Natural killer cell (primary cell): ENCODE measurements around the gene MLLT6. TPM values are rescaled to one million over a fixed set of nuclear protein-coding genes. Genes with fewer than 3 reads are reported as not detected.

ENCODE experiments used
- ATAC-seq, 3 donors: fragments of 150-1000 bp in 2 of 3; fragments of 200-7000 bp in 1 of 3; cut with Tn5 transposase; 1 replicate in 1 of 3; 2 replicates in 2 of 3; pipeline ENCODE4 v1.10.0; 2021; ENCODE audit warnings: mild to moderate bottlenecking in 2 of 3, moderate library complexity in 2 of 3
- DNase-seq, 2 donors: peaks; one replicate each; pipeline versions ENCODE4 v3.0.0 to v3.0.0-alpha.2; 2013 to 2021; ENCODE audit warnings: mixed read lengths in 1 of 2
- H3K27ac ChIP-seq: one replicate; pipeline ENCODE4 v1.5.1; 2013; ENCODE audit warnings: mild to moderate bottlenecking, low read length
- H3K27me3 ChIP-seq: one replicate; pipeline ENCODE4 v1.6.1; 2013; ENCODE audit warnings: low read length; ENCODE audit not compliant: control insufficient read depth, insufficient read depth
- H3K36me3 ChIP-seq: one replicate; pipeline ENCODE4 v1.6.1; 2013; ENCODE audit warnings: low read length; ENCODE audit not compliant: control insufficient read depth, insufficient read depth
- H3K4me1 ChIP-seq: one replicate; pipeline ENCODE4 v1.6.1; 2013; ENCODE audit warnings: low read length; ENCODE audit not compliant: control insufficient read depth, insufficient read depth
- H3K4me3 ChIP-seq: one replicate; pipeline ENCODE4 v1.5.1; 2013; ENCODE audit warnings: low read length
- H3K9me3 ChIP-seq: one replicate; pipeline ENCODE4 v1.6.1; 2013; ENCODE audit warnings: low read length; ENCODE audit not compliant: control insufficient read depth, insufficient read depth
- H3K27ac Mint-ChIP-seq, 2 donors: one replicate each; pipeline ENCODE4 v1.8.0; 2022; ENCODE audit warnings: mild to moderate bottlenecking in 2 of 2, mixed read lengths in 2 of 2, moderate library complexity in 1 of 2
- H3K27me3 Mint-ChIP-seq, 2 donors: one replicate each; pipeline ENCODE4 v1.8.0; 2022; ENCODE audit warnings: low read depth in 2 of 2, mixed read lengths in 2 of 2
- H3K36me3 Mint-ChIP-seq: one replicate; pipeline ENCODE4 v1.8.0; 2022; ENCODE audit warnings: mixed read lengths
- H3K4me1 Mint-ChIP-seq, 2 donors: one replicate each; pipeline ENCODE4 v1.8.0; 2022; ENCODE audit warnings: mixed read lengths in 2 of 2
- H3K4me3 Mint-ChIP-seq: one replicate; pipeline ENCODE4 v1.8.0; 2022; ENCODE audit warnings: mild to moderate bottlenecking, moderate library complexity, mixed read lengths
- H3K9me3 Mint-ChIP-seq, 2 donors: one replicate each; pipeline ENCODE4 v1.8.0; 2022; ENCODE audit warnings: mixed read lengths in 2 of 2
- WGBS: methylation state at CpG from one replicate; pipeline ENCODE4 v1.1.7; 2013; ENCODE audit warnings: missing lambda C conversion rate; ENCODE audit not compliant: insufficient coverage; 5-methylcytosine and 5-hydroxymethylcytosine counted together
- intact Hi-C: fragments of 100-400 bp; cut with micrococcal nuclease; formaldehyde crosslinking; loops from one replicate; pipeline ENCODE4 v1.14.2; 2022
- total RNA-seq, 4 donors: library from RNA; stranded (reverse); fragments of 120-200 nt in 1 of 4; gene quantifications; one replicate each; pipeline versions ENCODE4 v1.2.3 to v1.2.4, GENCODE V29; 2013 to 2022
- TF ChIP-seq, protein P1 (sequence below): fragments of 200-600 bp; IDR thresholded peaks from one replicate; pipeline ENCODE4 v1.8.0; 2022; ENCODE audit warnings: antibody characterized with exemption

MLLT6 gene
- total RNA-seq, 3 donors from 2014 or later (not counting 1 experiment from before 2014, with no cell fraction given): 478 to 578 (median 485) TPM

DNA sequence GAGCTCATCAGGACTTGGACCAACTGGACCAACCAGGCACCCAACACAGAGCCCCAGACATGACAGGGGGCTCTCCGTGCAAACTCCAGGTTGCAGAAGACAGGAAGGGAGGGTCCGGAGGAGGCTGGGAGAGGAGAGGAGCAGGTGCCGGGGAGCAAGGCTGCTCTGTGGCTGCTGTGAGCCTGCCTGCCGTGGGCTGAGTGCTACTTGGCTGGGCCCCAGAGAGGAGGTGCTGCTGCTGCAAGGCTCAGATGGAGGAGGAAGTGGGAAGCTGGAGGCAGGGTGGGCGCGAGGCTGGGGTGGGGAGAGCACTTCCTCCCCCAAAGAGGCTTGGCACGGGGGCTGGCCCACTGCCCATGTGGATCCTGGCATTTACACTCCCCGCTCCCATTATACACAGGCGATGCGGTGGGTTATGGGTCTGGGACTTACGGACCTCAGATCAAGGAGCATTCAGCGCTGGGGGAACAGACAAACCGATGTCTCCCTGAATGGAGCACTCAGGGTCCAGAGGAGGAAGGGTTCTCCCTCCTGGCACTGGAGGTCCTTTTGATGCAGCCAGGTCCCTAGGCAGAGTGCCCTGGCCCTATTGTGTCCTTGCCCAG lies 46.2 kb upstream of the MLLT6 start:
- DNase-seq (no peak), ATAC-seq (no peak)
- Mint-ChIP-seq H3K9me3 (no peaks in the 10 kb centered on the region), H3K4me3 (no peak overlapping the region), H3K4me1 (peaks cover 0 to 13% of the 10 kb centered on the region in 2 donors), H3K27ac (peak overlapping the region in 1 of 2 donors; percentile 54), H3K36me3 (no peaks in the 10 kb centered on the region), H3K27me3 (peaks cover 26 to 30% of the 10 kb centered on the region in 2 donors)
- Histone ChIP-seq H3K27me3 (peaks cover 3% of the 10 kb centered on the region), H3K36me3 (no peaks in the 10 kb centered on the region), H3K4me1 (no peaks in the 10 kb centered on the region), H3K4me3 (no peak overlapping the region), H3K27ac (no peak overlapping the region), H3K9me3 (no peaks in the 10 kb centered on the region)
- intact Hi-C loops: no loop called here
- 17% methylated on average over 13 of the region's 13 CpGs for WGBS
- TF ChIP-seq, protein P1, sequence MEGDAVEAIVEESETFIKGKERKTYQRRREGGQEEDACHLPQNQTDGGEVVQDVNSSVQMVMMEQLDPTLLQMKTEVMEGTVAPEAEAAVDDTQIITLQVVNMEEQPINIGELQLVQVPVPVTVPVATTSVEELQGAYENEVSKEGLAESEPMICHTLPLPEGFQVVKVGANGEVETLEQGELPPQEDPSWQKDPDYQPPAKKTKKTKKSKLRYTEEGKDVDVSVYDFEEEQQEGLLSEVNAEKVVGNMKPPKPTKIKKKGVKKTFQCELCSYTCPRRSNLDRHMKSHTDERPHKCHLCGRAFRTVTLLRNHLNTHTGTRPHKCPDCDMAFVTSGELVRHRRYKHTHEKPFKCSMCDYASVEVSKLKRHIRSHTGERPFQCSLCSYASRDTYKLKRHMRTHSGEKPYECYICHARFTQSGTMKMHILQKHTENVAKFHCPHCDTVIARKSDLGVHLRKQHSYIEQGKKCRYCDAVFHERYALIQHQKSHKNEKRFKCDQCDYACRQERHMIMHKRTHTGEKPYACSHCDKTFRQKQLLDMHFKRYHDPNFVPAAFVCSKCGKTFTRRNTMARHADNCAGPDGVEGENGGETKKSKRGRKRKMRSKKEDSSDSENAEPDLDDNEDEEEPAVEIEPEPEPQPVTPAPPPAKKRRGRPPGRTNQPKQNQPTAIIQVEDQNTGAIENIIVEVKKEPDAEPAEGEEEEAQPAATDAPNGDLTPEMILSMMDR: no peak

DNA sequence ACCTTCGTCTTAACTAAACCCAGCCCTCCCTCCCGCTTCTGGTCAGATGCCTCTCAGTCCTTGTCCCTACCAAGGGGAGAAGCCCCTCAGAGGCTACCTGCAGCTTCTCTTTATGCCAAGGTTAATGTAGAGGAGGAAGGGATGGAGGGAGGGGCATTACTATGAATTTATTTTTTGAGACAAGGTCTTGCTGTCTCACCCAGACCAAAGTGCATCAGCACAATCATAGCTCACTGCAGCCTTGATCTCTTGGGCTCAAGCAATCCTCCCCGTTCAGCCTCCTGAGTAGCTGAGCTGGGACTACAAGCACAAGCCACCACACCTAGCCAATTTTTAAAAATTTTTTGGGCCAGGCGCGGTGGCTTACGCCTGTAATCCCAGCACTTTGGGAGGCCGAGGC lies 45.7 kb upstream of the MLLT6 start:
- DNase-seq (no peak), ATAC-seq (no peak)
- TF ChIP-seq, protein P1: no peak
- 83% methylated on average over 3 of the region's 7 CpGs for WGBS
- Histone ChIP-seq H3K9me3 (no peaks in the 10 kb centered on the region), H3K4me3 (no peak overlapping the region), H3K27ac (no peak overlapping the region), H3K36me3 (no peaks in the 10 kb centered on the region), H3K27me3 (no peaks in the 10 kb centered on the region), H3K4me1 (no peaks in the 10 kb centered on the region)
- H3K27me3 Mint-ChIP-seq: peaks cover 26 to 34% of the 10 kb centered on the region in 2 donors
- H3K9me3 Mint-ChIP-seq: no peaks in the 10 kb centered on the region
- H3K27ac Mint-ChIP-seq: no peak overlapping the region
- intact Hi-C loops: no loop called here
- no peak overlapping the region for H3K4me3 Mint-ChIP-seq
- no peaks in the 10 kb centered on the region for H3K36me3 Mint-ChIP-seq
- H3K4me1 Mint-ChIP-seq: peaks cover 0 to 13% of the 10 kb centered on the region in 2 donors

DNA sequence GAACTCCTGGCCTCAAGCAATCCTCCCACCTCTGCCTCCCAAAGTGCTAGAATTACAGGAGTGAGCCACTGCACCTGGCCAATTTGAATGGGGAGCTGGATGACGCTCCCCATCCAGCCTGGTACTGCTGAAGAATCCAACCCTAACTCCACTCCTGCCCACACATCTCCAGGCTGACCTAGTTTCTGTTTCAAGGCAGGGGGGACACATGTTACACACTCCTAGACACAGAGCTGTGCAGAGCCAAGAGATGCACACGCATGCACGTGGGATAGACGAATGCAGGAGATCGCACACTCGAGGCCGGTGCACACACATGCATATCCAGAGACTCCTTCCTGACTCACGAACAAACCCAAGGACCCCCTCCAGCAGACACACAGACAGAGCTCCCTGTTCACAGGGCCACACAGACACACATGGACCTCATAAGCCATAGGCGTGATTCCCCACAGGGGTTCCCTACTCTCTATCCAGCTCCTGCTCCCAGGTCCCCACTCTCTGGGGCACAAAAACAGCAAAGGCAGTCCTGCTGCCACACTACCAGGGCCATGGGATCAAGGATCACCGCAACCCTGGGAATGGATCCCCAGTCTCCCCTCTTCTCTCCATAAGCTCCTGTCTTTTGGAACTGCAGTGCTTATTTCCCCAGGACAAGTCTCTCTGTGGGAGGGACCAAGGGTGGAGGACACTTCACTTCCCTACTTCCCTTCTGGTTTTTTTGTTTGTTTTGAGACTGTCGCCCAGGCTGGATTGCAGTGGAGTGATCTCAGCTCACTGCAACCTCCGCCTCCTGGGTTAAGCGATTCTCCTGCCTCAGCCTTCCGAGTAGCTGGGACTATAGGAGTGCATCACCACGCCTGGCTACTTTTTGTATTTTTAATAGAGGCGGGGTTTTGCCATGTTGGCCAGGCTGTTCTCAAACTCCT lies 44.7 kb upstream of the MLLT6 start:
- peaks cover 24 to 33% of the 10 kb centered on the region in 2 donors for H3K27me3 Mint-ChIP-seq

More for the DNA sequence above, 44.7 kb upstream of the MLLT6 start:
- intact Hi-C loops: loop anchor here (10.0 kb wide), 1 partner anchor 46 kb away; no protein-coding TSS in a partner anchor
- no peaks in the 10 kb centered on the region for H3K9me3 ChIP-seq
- ATAC-seq (no peak), DNase-seq (no peak)
- Mint-ChIP-seq H3K36me3 (no peaks in the 10 kb centered on the region), H3K9me3 (no peaks in the 10 kb centered on the region), H3K4me1 (peaks cover 0 to 13% of the 10 kb centered on the region in 2 donors), H3K27ac (no peak overlapping the region), H3K4me3 (no peak overlapping the region)
- no peak overlapping the region for H3K4me3 ChIP-seq
- no peaks in the 10 kb centered on the region for H3K4me1 ChIP-seq
- TF ChIP-seq, protein P1: no peak
- H3K36me3 ChIP-seq: no peaks in the 10 kb centered on the region
- H3K27ac ChIP-seq: no peak overlapping the region
- no peaks in the 10 kb centered on the region for H3K27me3 ChIP-seq
- WGBS: 91% methylated on average over 16 of the region's 16 CpGs
